ENCODE measurements around the gene FAM53B. TPM values are rescaled to one million over a fixed set of nuclear protein-coding genes. Genes with fewer than 3 reads are reported as not detected.

The FAM53B gene
- total RNA-seq, 4 donors from 2014 or later, result 60.8 to 84.8 (median 78.8) TPM

DNA sequence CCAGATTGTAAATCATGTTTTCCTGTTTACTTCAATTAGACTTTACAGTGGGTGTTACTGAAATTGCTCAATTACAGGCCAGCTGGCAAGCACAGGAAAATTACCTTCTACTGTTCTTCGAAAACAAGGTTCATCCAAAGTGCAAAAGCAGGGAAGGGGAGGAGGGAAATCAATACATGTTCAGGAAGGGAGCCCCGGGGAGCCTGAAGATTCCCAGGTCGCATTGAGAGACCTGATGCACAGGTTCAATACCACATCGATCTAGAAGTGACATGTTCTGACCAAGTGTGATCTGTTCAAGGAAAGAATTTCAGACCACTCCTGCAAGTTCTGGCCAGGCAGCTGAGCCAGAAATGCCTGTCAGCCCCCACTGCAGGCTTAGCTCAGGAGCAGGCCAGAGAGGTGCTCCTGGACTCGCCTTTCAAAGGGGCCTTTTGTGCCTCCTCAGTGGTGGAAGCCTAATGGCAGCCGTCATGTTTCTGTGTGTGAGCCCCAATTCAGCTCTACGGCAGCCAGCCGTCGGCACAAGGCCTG is 35.9 kb downstream of the FAM53B start:
- WGBS, 2 donors, result 21 to 22% methylated on average over 9 of the region's 9 CpGs
- Histone ChIP-seq H3K36me3 (peaks cover 0 to 6% (median 0%) of the 10 kb centered on the region in 3 donors), H3K27ac (peak overlapping the region; percentile 82 to 98 (median 88))

DNA sequence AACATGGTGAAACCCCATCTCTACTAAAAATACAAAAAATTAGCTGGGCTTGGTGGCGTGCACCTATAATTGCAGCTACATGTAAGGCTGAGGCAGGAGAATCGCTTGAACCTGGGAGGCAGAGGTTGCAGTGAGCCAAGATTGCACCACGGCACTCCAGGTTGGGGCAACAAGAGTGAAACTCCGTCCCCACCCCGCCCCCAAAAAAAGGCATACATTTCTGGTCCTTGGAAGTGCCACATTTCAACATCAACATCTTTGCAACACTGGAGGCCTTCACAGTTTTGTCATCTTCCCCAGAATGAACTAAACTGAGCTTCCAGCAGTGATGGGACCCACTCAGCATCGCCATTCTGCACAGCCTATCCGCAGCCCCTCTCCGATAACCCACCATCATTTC is 36.6 kb downstream of the FAM53B start:
- H3K4me1 ChIP-seq, result peaks cover 17 to 96% (median 88%) of the 10 kb centered on the region in 4 donors
- H3K27ac ChIP-seq, result peak overlapping the region; percentile 82 to 98 (median 88)
- no peaks in the 10 kb centered on the region for H3K27me3 ChIP-seq
- WGBS, 2 donors, result 91 to 93% methylated on average over 8 of the region's 8 CpGs
- TF ChIP-seq CTCF (IDR thresholded peaks at IDR 0.05), result no peak
- no peak for TF ChIP-seq POLR2A (IDR thresholded peaks at IDR 0.05)
- no peak for TF ChIP-seq EP300 (IDR thresholded peaks at IDR 0.05)
- H3K36me3 ChIP-seq, result peaks cover 0 to 6% (median 0%) of the 10 kb centered on the region in 3 donors
- DNase-seq (ENCODE audit: low spot score in 2 of 2), result no peak
- H3K4me3 ChIP-seq, result no peak overlapping the region
- no peaks in the 10 kb centered on the region for H3K9me3 ChIP-seq

More for the DNA sequence above, 35.9 kb downstream of the FAM53B start:
- no peak for TF ChIP-seq POLR2A (IDR thresholded peaks at IDR 0.05)
- peak in 1 of 2 donors; percentile 26 for TF ChIP-seq EP300 (IDR thresholded peaks at IDR 0.05)
- H3K4me1 ChIP-seq, result peaks cover 12 to 96% (median 85%) of the 10 kb centered on the region in 4 donors
- no peaks in the 10 kb centered on the region for H3K9me3 ChIP-seq
- H3K27me3 ChIP-seq, result no peaks in the 10 kb centered on the region
- no peak for DNase-seq (ENCODE audit: low spot score in 2 of 2)
- no peak overlapping the region for H3K4me3 ChIP-seq

DNA sequence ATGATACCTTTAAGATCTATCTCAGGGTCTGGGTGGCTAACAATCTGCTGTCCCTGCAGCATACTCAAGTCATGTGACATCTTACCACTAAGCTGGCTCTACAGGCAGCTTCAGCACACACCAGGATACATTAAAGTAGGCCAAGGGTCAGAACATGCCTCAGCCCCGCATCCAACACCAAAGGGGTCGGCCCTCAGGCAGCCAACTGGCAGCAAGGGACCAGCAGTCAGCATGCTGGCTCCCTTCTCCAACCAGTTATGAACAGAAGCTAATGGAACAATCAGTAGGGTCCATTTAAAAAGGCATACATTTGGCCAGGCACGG is 37.1 kb downstream of the FAM53B start:
- H3K4me1 ChIP-seq, result peaks cover 19 to 96% (median 92%) of the 10 kb centered on the region in 4 donors
- H3K27ac ChIP-seq, result peak overlapping the region; percentile 71 to 98 (median 86)
- peaks cover 0 to 6% (median 0%) of the 10 kb centered on the region in 3 donors for H3K36me3 ChIP-seq
- no peak for TF ChIP-seq POLR2A (IDR thresholded peaks at IDR 0.05)
- TF ChIP-seq EP300 (IDR thresholded peaks at IDR 0.05), result no peak
- TF ChIP-seq CTCF (IDR thresholded peaks at IDR 0.05), result no peak
- no peaks in the 10 kb centered on the region for H3K9me3 ChIP-seq
- no peak overlapping the region for H3K4me3 ChIP-seq
- no peak for DNase-seq (ENCODE audit: low spot score in 2 of 2)
- 55 to 86% methylated on average over 3 of the region's 3 CpGs for WGBS, 2 donors
- no peaks in the 10 kb centered on the region for H3K27me3 ChIP-seq

GRCh38 chr10:124706462-124707143 is 37.6 kb downstream of the FAM53B start:
- no peaks in the 10 kb centered on the region for H3K27me3 ChIP-seq
- peaks cover 0 to 6% (median 0%) of the 10 kb centered on the region in 3 donors for H3K36me3 ChIP-seq
- no peak for TF ChIP-seq CTCF (IDR thresholded peaks at IDR 0.05)
- TF ChIP-seq POLR2A (IDR thresholded peaks at IDR 0.05), result no peak
- no peak for TF ChIP-seq EP300 (IDR thresholded peaks at IDR 0.05)
- WGBS, 2 donors, result 60 to 73% methylated on average over 8 of the region's 9 CpGs
- peak overlapping the region; percentile 71 to 98 (median 86) for H3K27ac ChIP-seq
- no peaks in the 10 kb centered on the region for H3K9me3 ChIP-seq
- peaks cover 19 to 99% (median 97%) of the 10 kb centered on the region in 4 donors for H3K4me1 ChIP-seq
- no peak overlapping the region for H3K4me3 ChIP-seq
- no peak for DNase-seq (ENCODE audit: low spot score in 2 of 2)

GRCh38 chr10:124705817-124706461 is 38.2 kb downstream of the FAM53B start:
- no peaks in the 10 kb centered on the region for H3K9me3 ChIP-seq
- H3K27me3 ChIP-seq, result no peaks in the 10 kb centered on the region
- WGBS, 2 donors, result 57 to 70% methylated on average over 8 to 12 of the region's 12 CpGs
- H3K36me3 ChIP-seq, result peaks cover 0 to 6% (median 0%) of the 10 kb centered on the region in 3 donors
- no peak for DNase-seq (ENCODE audit: low spot score in 2 of 2)
- H3K4me3 ChIP-seq, result no peak overlapping the region
- H3K4me1 ChIP-seq, result peaks cover 19 to 100% (median 99%) of the 10 kb centered on the region in 4 donors
- H3K27ac ChIP-seq, result peak overlapping the region; percentile 71 to 98 (median 86)
- peak in 3 of 5 experiments; percentile 20 to 40 (median 36) for TF ChIP-seq CTCF (IDR thresholded peaks at IDR 0.05)
- TF ChIP-seq EP300 (IDR thresholded peaks at IDR 0.05), result peak in 1 of 2 donors; percentile 12
- TF ChIP-seq POLR2A (IDR thresholded peaks at IDR 0.05), result no peak

Measured in tibial nerve (tissue), 4 donors.